ENCODE data around the gene MYL5.

DNA sequence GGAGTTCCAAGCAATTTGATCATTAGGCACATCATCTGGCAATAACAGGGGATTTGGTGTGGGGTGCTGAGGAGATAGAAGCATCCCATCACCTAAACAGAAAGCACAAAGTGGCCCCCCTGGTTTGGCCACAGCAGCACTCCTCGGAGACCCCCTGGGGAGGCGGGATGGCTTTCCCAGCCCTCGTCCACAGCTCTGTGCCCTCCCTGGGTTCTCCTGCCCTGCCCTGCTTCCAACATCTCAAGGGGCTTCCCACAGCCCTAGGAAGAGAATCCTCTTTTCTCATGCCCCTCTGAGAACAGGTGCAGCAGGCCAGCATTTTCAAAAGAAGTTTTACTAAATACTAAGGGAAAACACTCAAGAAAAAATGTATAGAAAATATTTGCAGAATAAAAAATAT, 13.1 kb upstream of the MYL5 start:
- TF ChIP-seq POLR2A (IDR thresholded peaks at IDR 0.05), result no peak
- TF ChIP-seq, protein P1, sequence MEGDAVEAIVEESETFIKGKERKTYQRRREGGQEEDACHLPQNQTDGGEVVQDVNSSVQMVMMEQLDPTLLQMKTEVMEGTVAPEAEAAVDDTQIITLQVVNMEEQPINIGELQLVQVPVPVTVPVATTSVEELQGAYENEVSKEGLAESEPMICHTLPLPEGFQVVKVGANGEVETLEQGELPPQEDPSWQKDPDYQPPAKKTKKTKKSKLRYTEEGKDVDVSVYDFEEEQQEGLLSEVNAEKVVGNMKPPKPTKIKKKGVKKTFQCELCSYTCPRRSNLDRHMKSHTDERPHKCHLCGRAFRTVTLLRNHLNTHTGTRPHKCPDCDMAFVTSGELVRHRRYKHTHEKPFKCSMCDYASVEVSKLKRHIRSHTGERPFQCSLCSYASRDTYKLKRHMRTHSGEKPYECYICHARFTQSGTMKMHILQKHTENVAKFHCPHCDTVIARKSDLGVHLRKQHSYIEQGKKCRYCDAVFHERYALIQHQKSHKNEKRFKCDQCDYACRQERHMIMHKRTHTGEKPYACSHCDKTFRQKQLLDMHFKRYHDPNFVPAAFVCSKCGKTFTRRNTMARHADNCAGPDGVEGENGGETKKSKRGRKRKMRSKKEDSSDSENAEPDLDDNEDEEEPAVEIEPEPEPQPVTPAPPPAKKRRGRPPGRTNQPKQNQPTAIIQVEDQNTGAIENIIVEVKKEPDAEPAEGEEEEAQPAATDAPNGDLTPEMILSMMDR (IDR thresholded peaks at IDR 0.05), result no peak

All from gastroesophageal sphincter (tissue), 3 donors.